Sigmoid colon (tissue), 7 donors: ENCODE measurements around the gene ST6GALNAC1. TPM values are rescaled to one million over a fixed set of nuclear protein-coding genes. Genes with fewer than 3 reads are reported as not detected.

Experiments used
- DNase-seq: peaks from one replicate; pipeline ENCODE4 v3.0.0-alpha.2; 2019
- H3K27ac ChIP-seq, 4 donors: fragments of 200-600 bp; sonication (generic); one replicate each; pipeline ENCODE4 v1.5.1; 2016 to 2019; ENCODE audit warnings: mild to moderate bottlenecking in 1 of 4
- H3K27me3 ChIP-seq, 3 donors: fragments of 200-600 bp; sonication (generic); one replicate each; pipeline ENCODE4 v1.5.1; 2019; ENCODE audit warnings: mild to moderate bottlenecking in 1 of 3
- H3K36me3 ChIP-seq, 4 donors: fragments of 200-600 bp; sonication (generic); one replicate each; pipeline ENCODE4 v1.5.1; 2016 to 2019
- H3K4me1 ChIP-seq, 4 donors: fragments of 200-600 bp; sonication (generic); one replicate each; pipeline ENCODE4 v1.5.1; 2017 to 2019
- H3K4me3 ChIP-seq, 4 donors: fragments of 200-600 bp; sonication (generic); one replicate each; pipeline ENCODE4 v1.5.1; 2017 to 2019; ENCODE audit warnings: mild to moderate bottlenecking in 2 of 4, moderate library complexity in 1 of 4
- H3K9me3 ChIP-seq, 4 donors: fragments of 200-600 bp in 3 of 4; sonication (generic) in 3 of 4; one replicate each; pipeline versions ENCODE4 v1.5.1 to v1.6.1; 2013 to 2019
- EP300 ChIP-seq, 4 donors: sonication (generic); formaldehyde crosslinking; IDR thresholded peaks; one replicate each; pipeline ENCODE4 v1.6.1; 2017; ENCODE audit warnings: antibody characterized with exemption in 4 of 4
- POLR2A ChIP-seq, 2 donors: fragments of 450-650 bp; IDR thresholded peaks; one replicate each; pipeline ENCODE4 v1.6.1; 2016; ENCODE audit warnings: antibody characterized with exemption in 2 of 2, mild to moderate bottlenecking in 2 of 2, moderate library complexity in 2 of 2
- POLR2AphosphoS5 ChIP-seq, 4 donors: sonication (generic); formaldehyde crosslinking; IDR thresholded peaks; one replicate each; pipeline ENCODE4 v1.6.1; 2017; ENCODE audit warnings: antibody characterized with exemption in 4 of 4
- WGBS, 2 donors: extraction: QIAGEN DNeasy Blood & Tissue Kit; methylation state at CpG; one replicate each; pipeline ENCODE4 v1.1.7; 2013; 5-methylcytosine and 5-hydroxymethylcytosine counted together
- intact Hi-C: fragments of 100-400 bp; cut with DNase I; formaldehyde crosslinking; loops from one replicate; pipeline ENCODE4 v1.15.1; 2023
- polyA plus RNA-seq, 3 donors: library from polyadenylated mRNA; stranded (reverse); fragments of 200-250 nt; gene quantifications; one replicate each; pipeline ENCODE4 v1.2.3, GENCODE V29; 2013
- total RNA-seq, 4 donors: library from RNA; depleted of rRNA; stranded (reverse); fragments of >200 nt; gene quantifications; one replicate each; pipeline ENCODE4 v1.1.0, GENCODE V29; 2016
- TF ChIP-seq, protein P1 (sequence below), 4 experiments: fragments of 450-650 bp in 3 of 4; fragments of 200-600 bp in 1 of 4; IDR thresholded peaks; one replicate each; pipeline ENCODE4 v1.5.1; 2016 to 2019; ENCODE audit warnings: antibody characterized with exemption in 4 of 4, mild to moderate bottlenecking in 3 of 4, moderate library complexity in 2 of 4
- donor health status: healthy with polysubstance abuse.
- donor health status: Bipolar disorder and iron deficiency.
- donor health status: healthy.

ST6GALNAC1 gene
- total and polyA plus RNA-seq, 7 donors: 0.81 to 146 (median 4.6) TPM

DNA sequence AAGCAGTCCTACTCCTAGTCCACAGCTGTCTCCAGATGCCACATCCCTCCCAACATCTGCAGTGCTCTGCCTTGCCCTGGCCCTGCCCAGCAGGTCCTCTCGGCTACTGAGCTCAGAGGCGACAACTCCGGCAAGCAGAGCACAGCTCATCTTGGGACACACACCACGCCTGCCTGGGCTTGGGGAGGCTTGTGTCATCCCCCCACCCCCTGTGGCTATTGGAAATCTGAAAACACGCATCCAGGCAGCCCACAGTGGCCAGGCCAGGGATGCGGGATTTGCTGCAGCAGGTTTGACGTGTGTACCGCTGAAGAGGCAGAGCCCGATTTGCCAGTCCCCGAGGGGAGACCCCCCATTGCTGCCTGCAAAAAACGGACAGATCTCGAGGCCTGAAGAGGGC, 41.8 kb upstream of the ST6GALNAC1 start:
- Histone ChIP-seq H3K4me1 (peaks cover 5 to 100% (median 100%) of the 10 kb centered on the region in 4 donors), H3K27me3 (no peaks in the 10 kb centered on the region), H3K36me3 (peaks cover 0 to 29% (median 5%) of the 10 kb centered on the region in 4 donors), H3K9me3 (no peaks in the 10 kb centered on the region), H3K4me3 (no peak overlapping the region), H3K27ac (peak overlapping the region; percentile 90 to 98 (median 93))
- DNase-seq: no peak
- intact Hi-C loops: loop anchor here (5.0 kb wide), 1 partner anchor 42 kb away; the partner anchor contains the start of genes JMJD6 and METTL23
- TF ChIP-seq, protein P1, sequence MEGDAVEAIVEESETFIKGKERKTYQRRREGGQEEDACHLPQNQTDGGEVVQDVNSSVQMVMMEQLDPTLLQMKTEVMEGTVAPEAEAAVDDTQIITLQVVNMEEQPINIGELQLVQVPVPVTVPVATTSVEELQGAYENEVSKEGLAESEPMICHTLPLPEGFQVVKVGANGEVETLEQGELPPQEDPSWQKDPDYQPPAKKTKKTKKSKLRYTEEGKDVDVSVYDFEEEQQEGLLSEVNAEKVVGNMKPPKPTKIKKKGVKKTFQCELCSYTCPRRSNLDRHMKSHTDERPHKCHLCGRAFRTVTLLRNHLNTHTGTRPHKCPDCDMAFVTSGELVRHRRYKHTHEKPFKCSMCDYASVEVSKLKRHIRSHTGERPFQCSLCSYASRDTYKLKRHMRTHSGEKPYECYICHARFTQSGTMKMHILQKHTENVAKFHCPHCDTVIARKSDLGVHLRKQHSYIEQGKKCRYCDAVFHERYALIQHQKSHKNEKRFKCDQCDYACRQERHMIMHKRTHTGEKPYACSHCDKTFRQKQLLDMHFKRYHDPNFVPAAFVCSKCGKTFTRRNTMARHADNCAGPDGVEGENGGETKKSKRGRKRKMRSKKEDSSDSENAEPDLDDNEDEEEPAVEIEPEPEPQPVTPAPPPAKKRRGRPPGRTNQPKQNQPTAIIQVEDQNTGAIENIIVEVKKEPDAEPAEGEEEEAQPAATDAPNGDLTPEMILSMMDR (IDR thresholded peaks at IDR 0.05): no peak
- TF ChIP-seq POLR2A (IDR thresholded peaks at IDR 0.05) (no peak), POLR2AphosphoS5 (IDR thresholded peaks at IDR 0.05) (no peak), EP300 (IDR thresholded peaks at IDR 0.05) (no peak)
- 84 to 86% methylated on average over 12 of the region's 12 CpGs for WGBS, 2 donors

- no peaks in the 10 kb centered on the region for H3K9me3 ChIP-seq
- DNase-seq: no peak
- H3K4me3 ChIP-seq: no peak overlapping the region
- H3K36me3 ChIP-seq: peaks cover 0 to 29% (median 6%) of the 10 kb centered on the region in 4 donors
- peaks cover 5 to 96% (median 94%) of the 10 kb centered on the region in 4 donors for H3K4me1 ChIP-seq
- peak overlapping the region; percentile 90 to 98 (median 93) for H3K27ac ChIP-seq
- intact Hi-C loops: loop anchor here (5.0 kb wide), 1 partner anchor 43 kb away; the partner anchor contains the start of genes JMJD6 and METTL23
- 89 to 90% methylated on average over 7 of the region's 7 CpGs for WGBS, 2 donors
- no peaks in the 10 kb centered on the region for H3K27me3 ChIP-seq
- TF ChIP-seq, protein P1 (IDR thresholded peaks at IDR 0.05): no peak
- TF ChIP-seq POLR2AphosphoS5 (IDR thresholded peaks at IDR 0.05): no peak
- TF ChIP-seq EP300 (IDR thresholded peaks at IDR 0.05): no peak
- TF ChIP-seq POLR2A (IDR thresholded peaks at IDR 0.05): no peak
These were observed 41.2 kb upstream of the ST6GALNAC1 start for GRCh38 chr17:76684756-76685155.

DNA sequence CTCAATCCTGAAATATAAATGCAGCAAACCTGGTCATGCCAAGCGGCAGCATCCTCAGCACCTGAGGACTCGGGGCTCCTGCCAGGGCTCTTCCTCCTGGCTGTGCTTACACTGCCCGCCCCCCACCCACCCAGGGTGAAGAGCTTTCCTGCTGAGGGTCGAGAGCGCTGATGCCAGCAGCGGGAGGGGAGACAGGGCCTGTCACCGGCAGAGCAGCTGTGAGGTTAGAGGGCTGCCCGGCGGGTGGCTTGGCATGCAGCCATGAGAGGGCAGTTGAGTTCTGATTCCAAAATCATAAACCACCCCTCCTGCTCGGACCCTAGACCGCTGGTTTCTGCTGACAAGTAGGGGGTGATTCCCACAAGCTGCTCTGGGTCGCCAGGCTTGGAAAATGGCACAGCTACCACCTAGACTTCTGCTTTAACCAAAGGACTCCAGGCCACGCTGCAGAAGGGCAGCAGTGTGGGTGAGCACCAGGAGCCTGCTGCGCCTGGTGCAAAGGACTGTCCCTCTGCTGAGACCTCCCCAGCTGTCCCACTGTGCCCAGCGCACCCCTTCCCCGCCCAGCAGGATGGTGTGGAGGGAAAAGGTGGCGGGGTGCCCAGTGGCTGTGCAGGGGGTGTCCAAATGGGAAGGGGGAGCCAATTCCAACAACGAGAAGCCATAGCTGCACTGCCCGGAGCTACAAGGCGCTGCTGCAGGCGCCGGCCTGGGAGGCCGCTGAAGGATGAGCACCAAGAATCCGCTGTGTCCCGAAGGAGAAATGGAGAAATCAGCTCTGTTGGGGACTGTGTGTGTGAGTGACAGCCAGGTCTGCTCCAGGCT, 40.6 kb upstream of the ST6GALNAC1 start:
- Histone ChIP-seq H3K4me1 (peaks cover 5 to 90% (median 88%) of the 10 kb centered on the region in 4 donors), H3K9me3 (no peaks in the 10 kb centered on the region), H3K27me3 (no peaks in the 10 kb centered on the region), H3K36me3 (peaks cover 0 to 31% (median 7%) of the 10 kb centered on the region in 4 donors), H3K27ac (peak overlapping the region; percentile 90 to 98 (median 93)), H3K4me3 (no peak overlapping the region)
- DNase-seq: no peak
- intact Hi-C loops: loop anchor here (2.0 kb wide), 1 partner anchor 31 kb away; no protein-coding TSS in a partner anchor
- WGBS, 2 donors: 87% methylated on average over 25 of the region's 25 CpGs
- TF ChIP-seq, protein P1 (IDR thresholded peaks at IDR 0.05): no peak
- TF ChIP-seq POLR2AphosphoS5 (IDR thresholded peaks at IDR 0.05) (no peak), POLR2A (IDR thresholded peaks at IDR 0.05) (no peak), EP300 (IDR thresholded peaks at IDR 0.05) (no peak)

DNA sequence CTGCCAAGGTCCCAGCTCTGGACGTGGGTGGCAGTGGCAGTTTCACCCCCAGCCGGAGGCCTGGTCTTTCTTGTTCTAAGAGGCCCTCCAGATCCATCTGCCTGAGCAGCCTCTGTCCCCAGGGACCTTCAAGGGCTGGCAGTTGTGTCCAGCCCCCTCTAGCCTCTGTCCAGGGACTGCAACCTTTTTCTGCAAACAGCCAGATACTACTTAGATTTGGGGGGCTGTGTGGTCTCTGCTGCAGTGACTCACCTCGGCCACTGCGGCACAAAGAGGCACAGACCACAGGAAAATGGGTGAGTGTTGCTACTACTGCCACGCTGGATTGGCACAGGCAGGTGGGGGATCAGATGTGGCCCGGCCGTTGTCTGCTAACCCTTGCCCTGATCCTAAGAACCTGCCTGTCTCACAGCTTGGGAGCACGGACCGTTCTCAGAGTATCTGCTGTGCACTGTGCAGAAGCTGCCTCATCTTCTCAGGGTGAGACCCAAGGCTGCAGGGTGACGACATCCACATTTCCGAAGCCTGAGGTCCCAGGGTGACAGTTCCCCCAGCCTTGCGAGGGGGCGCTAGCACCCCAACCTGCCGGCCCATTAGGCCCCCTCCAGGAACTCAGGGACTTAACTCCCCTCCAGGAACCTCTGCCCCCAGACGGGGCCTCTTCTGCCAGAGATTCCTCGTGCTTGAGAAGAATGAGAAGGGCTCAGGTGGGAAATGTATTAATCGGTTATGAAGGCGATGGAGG, 39.6 kb upstream of the ST6GALNAC1 start:
- peaks cover 0 to 41% (median 12%) of the 10 kb centered on the region in 4 donors for H3K36me3 ChIP-seq
- WGBS, 2 donors: 81 to 83% methylated on average over 18 of the region's 18 CpGs
- H3K27ac ChIP-seq: peak overlapping the region; percentile 74 to 98 (median 93)
- H3K27me3 ChIP-seq: no peaks in the 10 kb centered on the region
- no peak for DNase-seq
- no peak overlapping the region for H3K4me3 ChIP-seq
- peaks cover 5 to 80% (median 79%) of the 10 kb centered on the region in 4 donors for H3K4me1 ChIP-seq
- H3K9me3 ChIP-seq: no peaks in the 10 kb centered on the region
- no peak for TF ChIP-seq POLR2A (IDR thresholded peaks at IDR 0.05)
- TF ChIP-seq EP300 (IDR thresholded peaks at IDR 0.05): no peak
- TF ChIP-seq, protein P1 (IDR thresholded peaks at IDR 0.05): no peak
- TF ChIP-seq POLR2AphosphoS5 (IDR thresholded peaks at IDR 0.05): no peak
- intact Hi-C loops: loop anchor here (2.0 kb wide), 1 partner anchor 32 kb away; no protein-coding TSS in a partner anchor
